HG03108 (cell line): ENCODE results near the gene NCOA3.
"Not testable (repeated sequence)": the region's sequence is repeated elsewhere in the genome, so short reads cannot be mapped to it uniquely, and the experiment has no call there.

Experiments used
- ATAC-seq: cut with Tn5 transposase; IDR thresholded peaks from one replicate; pipeline ENCODE4 v1.9.1; 2021; ENCODE audit warnings: moderate library complexity; ENCODE audit not compliant: unreplicated experiment

The NCOA3 gene

GRCh38 chr20:47500082-47500481 lies 1.6 kb upstream of the NCOA3 start:
- ATAC-seq: not testable (repeated sequence)

- no peak for ATAC-seq
Observed at GRCh38 chr20:47500554-47500953, 1.1 kb upstream of the NCOA3 start.

GRCh38 chr20:47501116-47501481 lies 588 bp upstream of the NCOA3 start:
- no peak for ATAC-seq

- no peak for ATAC-seq
Observed at GRCh38 chr20:47502271-47503239, 868 bp downstream of the NCOA3 start.

GRCh38 chr20:47503685-47504084 lies 2.0 kb downstream of the NCOA3 start:
- ATAC-seq: no peak

GRCh38 chr20:47506335-47506734 lies 4.6 kb downstream of the NCOA3 start:
- ATAC-seq: no peak

GRCh38 chr20:47506850-47507249 lies 5.2 kb downstream of the NCOA3 start:
- no peak for ATAC-seq

- ATAC-seq: not testable (repeated sequence)
Observed at GRCh38 chr20:47507275-47507981, 5.7 kb downstream of the NCOA3 start.

GRCh38 chr20:47508278-47508677 lies 6.6 kb downstream of the NCOA3 start:
- ATAC-seq: no peak

GRCh38 chr20:47509104-47509661 lies 7.5 kb downstream of the NCOA3 start:
- no peak for ATAC-seq

GRCh38 chr20:47509685-47510084 lies 8.0 kb downstream of the NCOA3 start:
- no peak for ATAC-seq

GRCh38 chr20:47515843-47516242 lies 14.2 kb downstream of the NCOA3 start:
- no peak for ATAC-seq

- ATAC-seq: no peak
Observed at GRCh38 chr20:47521059-47521808, 19.5 kb downstream of the NCOA3 start.

- ATAC-seq: no peak
Observed at GRCh38 chr20:47524015-47524784, 22.5 kb downstream of the NCOA3 start.

- ATAC-seq: no peak
Observed at GRCh38 chr20:47527004-47527800, 25.5 kb downstream of the NCOA3 start.

- ATAC-seq: no peak
Observed at GRCh38 chr20:47529840-47530239, 28.2 kb downstream of the NCOA3 start.

- ATAC-seq: no peak
Observed at GRCh38 chr20:47531458-47531857, 29.8 kb downstream of the NCOA3 start.

GRCh38 chr20:47532002-47532401 lies 30.3 kb downstream of the NCOA3 start:
- ATAC-seq: no peak

- ATAC-seq: no peak
Observed at GRCh38 chr20:47533518-47534062, 31.9 kb downstream of the NCOA3 start.
